ENCODE measurements around the gene STRAP.

GRCh38 chr12:15882118-15882971 lies at the start of gene STRAP:
- no peak for TF ChIP-seq CTCF (IDR thresholded peaks at IDR 0.05)
- TF ChIP-seq EZH2 (IDR thresholded peaks at IDR 0.05; ENCODE audit: borderline replicate concordance, insufficient read depth, low read depth, low read length, poor library complexity, severe bottlenecking): no peak

Measured in B cell (primary cell).